AG20443 (cell line): ENCODE results near the gene KLHL29.
A peak's percentile ranks its signal among the peaks of the same experiment; 100 is the strongest.
"Not testable (repeated sequence)": the region's sequence is repeated elsewhere in the genome, so short reads cannot be mapped to it uniquely, and the experiment has no call there.

Source experiments
- DNase-seq: peaks from one replicate; pipeline ENCODE4 v3.0.0; 2012; ENCODE audit warnings: low spot score, mixed read lengths

The KLHL29 gene

GRCh38 chr2:23721454-23721826, 336.5 kb downstream of the KLHL29 start:
- no peak for DNase-seq

- no peak for DNase-seq
These were observed 337.3 kb downstream of the KLHL29 start for GRCh38 chr2:23722255-23722654.

GRCh38 chr2:23723029-23723428, 338.1 kb downstream of the KLHL29 start:
- DNase-seq, result not testable (repeated sequence)

DNA sequence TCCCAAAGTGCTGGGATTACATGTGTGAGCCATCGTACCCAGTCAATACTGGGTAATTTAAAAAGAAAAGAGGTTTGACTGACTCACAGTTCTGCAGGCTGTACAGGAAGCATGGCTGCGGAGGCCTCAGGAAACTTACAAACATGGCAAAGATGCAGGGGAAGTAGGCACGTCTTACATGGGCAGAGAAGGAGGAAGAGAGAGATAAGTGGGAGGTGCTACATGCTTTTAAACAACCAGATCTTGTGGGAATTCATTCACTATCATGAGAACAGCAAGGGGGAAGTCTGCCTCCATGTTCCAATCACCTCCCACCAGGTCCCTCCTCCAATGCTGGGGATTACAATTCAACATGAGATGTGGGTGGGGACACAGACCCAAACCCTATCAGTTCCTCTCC, 349.4 kb downstream of the KLHL29 start:
- DNase-seq, result no peak

DNA sequence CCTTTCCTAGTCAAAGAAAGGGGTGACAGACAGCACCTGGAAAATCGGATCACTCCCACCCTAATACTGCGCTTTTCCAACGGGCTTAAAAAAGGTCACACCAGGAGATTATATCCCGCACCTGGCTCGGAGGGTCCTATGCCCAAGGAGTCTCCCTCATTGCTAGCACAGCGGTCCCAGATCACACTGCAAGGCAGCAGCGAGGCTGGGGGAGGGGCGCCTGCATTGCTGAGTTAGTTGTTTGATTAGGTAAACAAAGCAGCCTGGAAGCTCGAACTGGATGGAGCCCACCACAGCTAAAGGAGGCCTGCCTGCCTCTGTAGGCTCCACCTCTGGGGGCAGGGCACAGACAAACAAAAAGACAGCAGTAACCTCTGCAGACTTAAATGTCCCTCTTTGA, 351.8 kb downstream of the KLHL29 start:
- DNase-seq, result not testable (repeated sequence)

- no peak for DNase-seq
These were observed 360.2 kb downstream of the KLHL29 start for GRCh38 chr2:23745068-23745725.

GRCh38 chr2:23745726-23746105, 360.7 kb downstream of the KLHL29 start:
- peak; percentile 50 for DNase-seq

DNA sequence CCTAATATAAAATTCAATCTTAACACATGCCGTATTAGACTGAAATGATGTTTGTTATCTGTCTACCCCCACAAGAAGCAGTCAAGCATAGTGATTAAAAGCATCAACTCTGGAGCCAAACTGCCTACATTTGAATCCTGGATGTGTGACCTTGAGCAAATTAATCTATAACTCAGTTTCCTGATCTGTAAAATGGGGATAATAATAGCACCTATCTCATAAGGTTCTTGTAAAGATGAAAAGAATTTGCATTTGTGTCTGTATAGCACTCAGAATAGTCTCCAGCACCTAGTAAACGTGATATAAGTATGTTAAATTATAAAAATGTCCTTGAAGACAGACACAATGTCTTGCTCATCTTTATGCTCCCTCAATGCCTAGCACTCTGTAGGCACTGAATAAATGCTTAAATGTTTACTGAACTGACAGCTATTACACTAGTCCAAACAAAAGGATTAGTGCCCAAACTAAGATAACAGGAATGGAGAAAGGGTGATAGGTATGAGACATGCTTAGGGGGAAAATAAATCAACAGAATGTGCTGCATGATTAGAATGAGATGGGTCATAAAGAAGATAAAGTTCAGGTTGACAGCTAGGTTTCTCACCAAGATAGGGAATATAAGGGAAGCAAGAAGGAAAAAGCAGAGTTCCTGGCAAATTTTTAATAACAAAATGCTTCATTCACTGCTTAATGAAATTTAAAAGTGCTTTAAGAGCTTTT, 361.3 kb downstream of the KLHL29 start:
- DNase-seq, result no peak

GRCh38 chr2:23751747-23752265, 366.8 kb downstream of the KLHL29 start:
- no peak for DNase-seq

DNA sequence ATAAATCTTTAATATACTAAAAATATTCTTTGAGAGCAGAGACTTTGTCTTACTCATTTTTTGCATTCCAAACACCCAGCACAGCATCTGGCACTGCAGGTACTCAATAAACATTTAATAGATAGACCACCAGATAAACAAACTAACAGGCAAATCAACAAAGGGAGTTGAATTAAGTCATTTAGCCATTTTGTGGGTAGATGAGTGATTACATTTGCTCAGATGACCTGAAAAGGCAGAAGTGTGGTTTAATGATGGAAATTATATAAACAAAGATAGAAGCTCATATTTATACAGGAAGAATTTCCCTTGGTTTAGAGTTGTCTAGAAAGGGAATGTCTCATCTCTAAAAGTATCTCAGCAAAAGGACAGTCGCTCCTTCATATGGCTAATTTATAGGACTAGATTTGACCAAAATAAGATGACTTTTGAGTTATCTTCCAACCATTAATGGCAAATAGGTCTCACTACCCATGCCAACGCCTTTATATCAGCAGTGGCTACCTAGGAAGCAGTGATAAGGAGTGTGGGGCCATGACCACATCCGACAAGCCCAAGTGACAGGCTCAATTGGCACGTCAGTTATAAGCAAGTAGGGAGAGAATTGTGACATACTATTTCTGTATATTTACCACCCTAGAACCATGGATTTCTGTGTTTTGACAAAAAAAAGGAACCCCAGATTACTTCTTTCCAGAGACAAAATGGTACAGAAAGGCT, 368.5 kb downstream of the KLHL29 start:
- no peak for DNase-seq

DNA sequence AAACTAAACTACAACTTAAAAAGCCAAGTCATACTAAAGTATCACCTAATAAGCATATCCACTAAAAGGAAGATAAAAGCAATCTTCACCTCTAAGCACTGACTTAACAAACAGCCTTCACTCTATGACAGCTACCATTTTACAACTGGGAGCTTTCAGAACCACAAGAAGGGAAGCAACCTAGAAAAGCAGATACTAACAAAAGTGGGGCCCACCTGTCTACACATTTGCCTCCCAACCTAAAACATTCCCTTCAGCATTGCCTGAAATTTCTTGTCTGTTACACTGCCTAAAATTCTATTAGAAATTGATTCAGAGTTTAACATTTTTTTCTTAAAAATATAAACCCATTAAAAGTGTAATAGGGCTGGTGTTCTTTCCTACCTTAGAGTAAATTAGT, 370.0 kb downstream of the KLHL29 start:
- DNase-seq, result no peak

DNA sequence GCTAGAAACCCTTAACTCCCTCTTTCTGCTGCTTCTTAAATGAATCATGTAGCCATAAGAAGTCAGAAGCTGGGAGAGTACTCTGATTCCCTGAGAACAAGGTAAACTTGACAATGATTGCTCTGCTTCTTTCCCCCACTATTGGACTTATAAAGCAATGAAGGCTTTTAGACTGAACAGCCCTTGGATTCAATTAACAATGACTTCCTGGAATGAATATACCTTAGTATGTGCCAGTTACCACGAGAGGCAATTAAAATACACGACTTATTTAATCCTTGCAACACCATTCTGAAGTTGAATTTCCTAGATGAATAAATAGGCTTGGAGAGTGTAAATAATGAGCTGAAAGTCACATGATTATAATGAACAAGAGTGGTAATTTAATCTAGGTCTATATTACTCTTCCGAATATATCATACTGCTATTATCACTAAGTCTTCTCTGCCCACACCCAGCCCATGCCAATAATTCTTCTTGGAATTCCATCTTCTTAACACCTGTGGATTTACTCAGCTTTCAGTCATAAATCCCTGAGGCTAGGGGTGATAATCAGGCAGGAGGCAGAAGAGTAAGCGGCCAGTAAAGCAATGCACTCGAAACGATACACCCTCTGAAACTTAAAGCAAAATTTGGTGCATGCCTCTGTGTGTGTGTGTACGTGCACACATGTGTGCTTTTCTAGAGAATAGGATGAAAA, 371.8 kb downstream of the KLHL29 start:
- DNase-seq, result no peak

DNA sequence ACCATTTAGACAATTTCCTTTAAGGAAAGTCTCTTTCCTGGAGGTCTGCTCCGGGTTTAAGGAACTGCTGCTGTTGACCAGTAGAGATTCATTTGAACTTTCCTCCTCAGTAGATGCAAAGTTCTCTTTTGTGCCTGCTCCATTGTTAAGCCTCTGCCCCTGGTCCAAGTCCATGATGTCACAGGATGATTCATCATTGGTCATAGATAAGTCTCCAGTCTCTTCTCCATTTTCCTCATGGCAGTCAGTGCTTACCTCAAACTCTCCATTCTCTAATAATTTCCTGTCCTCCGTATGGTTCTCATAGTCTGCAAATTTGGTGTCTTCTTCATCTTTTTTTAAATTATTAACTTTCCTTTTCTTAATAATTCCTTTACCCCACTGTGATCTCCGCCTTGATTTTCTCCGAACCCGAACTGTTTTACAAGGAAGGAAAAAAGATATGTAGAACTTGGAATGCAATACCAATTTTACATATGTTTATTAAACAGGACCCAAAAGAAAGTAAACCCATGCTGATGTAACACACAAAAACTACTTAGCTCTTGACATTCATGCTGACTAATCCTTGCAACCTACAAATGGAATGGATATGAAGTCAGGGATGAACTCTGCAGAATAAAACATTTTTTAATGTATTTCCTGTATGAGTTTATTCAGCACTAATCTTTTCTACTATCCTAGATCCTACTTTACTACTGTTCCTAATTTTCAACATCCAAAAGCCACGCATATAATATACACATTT, 372.9 kb downstream of the KLHL29 start:
- DNase-seq, result peak; percentile 57
